ENCODE data around the gene ZNF513.

The ZNF513 gene

GRCh38 chr2:27379836-27380625 is 503 bp downstream of the ZNF513 start:
- TF ChIP-seq, protein P1, sequence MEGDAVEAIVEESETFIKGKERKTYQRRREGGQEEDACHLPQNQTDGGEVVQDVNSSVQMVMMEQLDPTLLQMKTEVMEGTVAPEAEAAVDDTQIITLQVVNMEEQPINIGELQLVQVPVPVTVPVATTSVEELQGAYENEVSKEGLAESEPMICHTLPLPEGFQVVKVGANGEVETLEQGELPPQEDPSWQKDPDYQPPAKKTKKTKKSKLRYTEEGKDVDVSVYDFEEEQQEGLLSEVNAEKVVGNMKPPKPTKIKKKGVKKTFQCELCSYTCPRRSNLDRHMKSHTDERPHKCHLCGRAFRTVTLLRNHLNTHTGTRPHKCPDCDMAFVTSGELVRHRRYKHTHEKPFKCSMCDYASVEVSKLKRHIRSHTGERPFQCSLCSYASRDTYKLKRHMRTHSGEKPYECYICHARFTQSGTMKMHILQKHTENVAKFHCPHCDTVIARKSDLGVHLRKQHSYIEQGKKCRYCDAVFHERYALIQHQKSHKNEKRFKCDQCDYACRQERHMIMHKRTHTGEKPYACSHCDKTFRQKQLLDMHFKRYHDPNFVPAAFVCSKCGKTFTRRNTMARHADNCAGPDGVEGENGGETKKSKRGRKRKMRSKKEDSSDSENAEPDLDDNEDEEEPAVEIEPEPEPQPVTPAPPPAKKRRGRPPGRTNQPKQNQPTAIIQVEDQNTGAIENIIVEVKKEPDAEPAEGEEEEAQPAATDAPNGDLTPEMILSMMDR (IDR thresholded peaks at IDR 0.05; ENCODE audit: low read depth, low read length), result no peak
- peak overlapping the region; percentile 86 for H3K4me3 ChIP-seq (ENCODE audit: low read depth, low read length)
- peak; percentile 17 for DNase-seq (ENCODE audit: low read depth, low spot score)
- in situ Hi-C loops (cut with HindIII; ENCODE audit: low sequenced_read_pairs), result no loop called here

GRCh38 chr2:27379383-27379835 is 1.1 kb downstream of the ZNF513 start:
- in situ Hi-C loops (cut with HindIII; ENCODE audit: low sequenced_read_pairs), result no loop called here
- peak overlapping the region; percentile 86 for H3K4me3 ChIP-seq (ENCODE audit: low read depth, low read length)
- DNase-seq (ENCODE audit: low read depth, low spot score), result peak; percentile 22
- TF ChIP-seq, protein P1 (IDR thresholded peaks at IDR 0.05; ENCODE audit: low read depth, low read length), result no peak

DNA sequence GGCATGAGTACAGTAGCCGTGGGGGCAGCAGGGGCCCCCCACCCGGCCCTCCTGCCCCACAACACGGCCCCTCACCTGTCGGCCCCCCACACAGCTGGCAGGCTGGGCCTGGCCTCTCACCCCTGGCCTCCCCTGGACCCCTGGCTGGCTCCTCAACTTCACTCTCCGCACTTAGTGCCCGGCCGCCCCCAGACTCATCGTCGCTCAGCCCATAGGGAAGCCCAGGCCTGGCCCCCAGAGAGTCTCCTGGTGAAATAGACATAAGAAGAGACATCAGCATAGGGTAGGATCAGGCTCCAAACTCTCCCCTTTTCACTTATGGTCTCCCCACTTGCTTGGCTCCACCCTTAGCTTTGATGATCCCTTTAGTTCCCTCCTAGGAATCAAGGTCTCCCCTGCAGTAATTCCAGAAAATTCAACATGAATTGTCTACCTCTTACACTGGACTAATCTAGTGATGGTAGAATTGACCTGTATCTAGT is 1.7 kb downstream of the ZNF513 start:
- in situ Hi-C loops (cut with HindIII; ENCODE audit: low sequenced_read_pairs), result no loop called here
- DNase-seq (ENCODE audit: low read depth, low spot score), result no peak
- no peak overlapping the region for H3K4me3 ChIP-seq (ENCODE audit: low read depth, low read length)
- TF ChIP-seq, protein P1 (IDR thresholded peaks at IDR 0.05; ENCODE audit: low read depth, low read length), result no peak

- no peak for DNase-seq (ENCODE audit: low read depth, low spot score)
- TF ChIP-seq, protein P1 (IDR thresholded peaks at IDR 0.05; ENCODE audit: low read depth, low read length), result peak; percentile 21
- in situ Hi-C loops (cut with HindIII; ENCODE audit: low sequenced_read_pairs), result no loop called here
- H3K4me3 ChIP-seq (ENCODE audit: low read depth, low read length), result no peak overlapping the region
Observed at GRCh38 chr2:27378096-27378808, 2.3 kb downstream of the ZNF513 start.

GRCh38 chr2:27377618-27378095 is 2.9 kb downstream of the ZNF513 start:
- TF ChIP-seq, protein P1 (IDR thresholded peaks at IDR 0.05; ENCODE audit: low read depth, low read length), result no peak
- no peak for DNase-seq (ENCODE audit: low read depth, low spot score)
- H3K4me3 ChIP-seq (ENCODE audit: low read depth, low read length), result no peak overlapping the region
- in situ Hi-C loops (cut with HindIII; ENCODE audit: low sequenced_read_pairs), result no loop called here

DNA sequence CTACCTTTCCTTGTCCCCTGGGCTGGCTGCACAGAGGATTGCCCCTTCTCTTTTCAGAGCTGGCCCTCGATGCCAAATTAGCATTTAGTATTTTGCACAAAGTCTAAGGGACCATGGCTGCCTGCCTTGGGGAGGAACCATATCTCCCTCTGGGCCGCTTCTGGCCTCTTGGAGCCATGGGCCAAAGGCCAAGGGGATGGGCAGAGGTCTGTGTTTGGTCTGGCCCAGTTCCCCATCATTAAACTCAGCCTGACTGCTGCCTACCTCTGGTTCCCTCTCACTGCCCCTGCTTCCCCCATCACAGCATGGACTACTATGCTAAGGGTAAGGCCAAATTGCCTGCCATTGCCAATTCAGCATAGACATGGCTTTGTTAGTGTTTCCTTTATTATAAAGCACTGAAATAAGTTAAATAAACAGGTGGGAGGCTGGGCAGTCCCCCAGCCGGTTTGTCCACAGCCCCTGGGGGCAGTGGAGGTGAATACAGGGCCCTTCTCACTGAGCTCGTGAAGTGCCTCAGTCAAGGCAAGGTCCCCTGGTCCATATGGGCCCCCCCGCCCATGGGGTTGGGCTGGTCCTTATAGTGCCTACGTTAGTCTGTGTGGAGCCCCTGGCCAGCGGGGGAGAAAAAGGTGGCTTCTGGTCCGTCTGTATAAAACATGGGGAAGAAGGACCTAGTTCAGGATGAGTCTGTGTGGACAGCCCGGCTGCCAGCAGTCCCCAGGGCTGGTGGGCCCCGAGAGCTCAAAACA is 3.5 kb downstream of the ZNF513 start:
- in situ Hi-C loops (cut with HindIII; ENCODE audit: low sequenced_read_pairs), result no loop called here
- TF ChIP-seq, protein P1 (IDR thresholded peaks at IDR 0.05; ENCODE audit: low read depth, low read length), result no peak
- DNase-seq (ENCODE audit: low read depth, low spot score), result no peak
- no peak overlapping the region for H3K4me3 ChIP-seq (ENCODE audit: low read depth, low read length)
